NCI-H2196 (cell line): ENCODE measurements around the gene DHRS4.
A peak's percentile ranks its signal among the peaks of the same experiment; 100 is the strongest.
"Not testable (repeated sequence)": the region's sequence is repeated elsewhere in the genome, so short reads cannot be mapped to it uniquely, and the experiment has no call there.

ENCODE experiments used
- DNase-seq: peaks from one replicate; lab custom pipeline; 2025; ENCODE audit not compliant: unreplicated experiment; lab: John Stamatoyannopoulos, UW

The DHRS4 gene

DNA sequence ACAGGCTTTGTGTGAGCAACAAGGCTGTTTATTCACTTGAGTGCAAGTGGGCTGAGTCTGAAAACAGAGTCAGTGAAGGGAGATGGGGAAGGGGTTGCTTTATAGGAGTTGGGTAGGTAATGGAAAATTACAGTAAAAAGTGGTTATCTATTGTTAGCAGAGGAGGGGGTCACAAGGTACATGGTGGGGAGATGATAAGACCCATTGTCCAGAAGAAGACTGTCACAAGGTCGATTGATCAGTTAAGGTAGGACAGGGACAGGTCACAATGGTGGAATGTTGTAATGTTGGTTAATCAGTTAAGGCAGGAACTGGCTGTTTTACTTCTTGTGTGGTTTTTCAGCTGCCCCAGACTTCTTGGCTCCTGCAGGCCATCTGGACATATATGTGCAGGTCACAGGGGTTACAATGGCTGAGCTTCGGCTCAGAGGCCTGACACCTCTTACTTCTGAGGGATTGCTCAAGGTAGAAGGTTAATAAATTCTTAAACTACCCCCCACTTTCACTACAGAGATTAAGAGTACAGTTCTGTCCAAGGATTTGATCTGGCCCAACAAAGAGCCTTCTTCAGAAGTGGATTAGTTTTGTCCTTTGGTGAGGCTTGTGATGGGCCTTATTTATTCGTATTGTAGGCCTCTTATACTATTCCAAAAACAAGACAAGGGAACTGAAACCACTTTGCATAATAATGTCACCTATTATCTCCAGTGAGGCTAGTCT is 13.8 kb upstream of the DHRS4 start:
- no peak for DNase-seq

DNA sequence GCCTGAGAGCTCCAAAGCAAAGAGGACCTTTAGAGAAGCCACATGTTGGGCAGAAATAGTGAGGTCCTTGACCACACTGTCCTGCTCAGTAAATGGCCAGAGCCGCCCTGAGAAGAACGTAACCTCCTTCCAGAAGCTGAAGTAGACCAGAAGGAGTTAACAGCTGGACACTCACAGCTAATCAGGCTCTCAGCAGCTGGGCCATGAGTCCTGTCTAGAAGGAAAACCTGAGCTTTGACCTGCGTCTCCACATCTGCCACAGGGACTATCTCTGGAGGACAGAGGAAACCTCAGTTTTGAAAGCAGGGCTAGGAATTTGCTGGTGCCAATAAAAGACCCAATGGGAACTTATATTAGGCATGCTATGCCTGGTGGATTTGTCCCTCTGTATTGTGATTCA is 12.3 kb upstream of the DHRS4 start:
- DNase-seq, result no peak

DNA sequence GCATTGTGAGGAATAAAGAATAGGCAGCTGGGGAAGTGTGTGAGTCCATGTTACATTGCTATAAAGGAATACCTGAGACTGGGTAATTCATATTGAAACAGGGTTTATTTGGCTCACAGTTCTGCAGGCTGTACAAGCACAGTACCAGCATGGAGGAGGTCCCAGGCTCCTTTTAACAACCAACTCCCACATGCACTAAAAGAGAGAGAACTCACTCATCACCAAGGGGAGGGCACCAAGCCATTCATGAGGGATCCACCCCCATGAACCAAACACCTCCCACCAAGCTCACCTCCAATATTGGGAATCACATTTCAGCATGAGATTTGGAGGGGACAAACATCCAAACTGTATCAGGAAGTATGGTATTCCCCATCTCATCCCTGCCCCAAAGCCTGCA is 11.9 kb upstream of the DHRS4 start:
- no peak for DNase-seq

DNA sequence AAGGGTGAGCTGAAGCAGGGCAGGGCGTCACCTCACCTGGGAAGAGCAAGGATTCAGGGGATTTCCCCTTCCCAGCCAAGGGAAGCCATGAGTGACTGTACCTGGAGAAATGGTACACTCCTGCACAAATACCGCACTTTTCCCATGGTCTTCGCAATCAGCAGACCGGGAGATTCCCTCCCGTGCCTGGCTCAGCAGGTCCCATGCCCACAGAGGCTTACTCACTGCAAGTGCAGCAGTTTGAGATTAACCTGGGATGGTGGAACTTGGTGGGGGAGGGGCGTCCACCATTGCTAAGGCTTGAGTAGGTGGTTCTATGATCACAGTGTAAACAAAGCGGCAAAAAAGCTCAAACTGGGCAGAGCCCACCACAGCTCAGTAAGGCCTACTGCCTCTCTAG is 11.0 kb upstream of the DHRS4 start:
- DNase-seq, result no peak

DNA sequence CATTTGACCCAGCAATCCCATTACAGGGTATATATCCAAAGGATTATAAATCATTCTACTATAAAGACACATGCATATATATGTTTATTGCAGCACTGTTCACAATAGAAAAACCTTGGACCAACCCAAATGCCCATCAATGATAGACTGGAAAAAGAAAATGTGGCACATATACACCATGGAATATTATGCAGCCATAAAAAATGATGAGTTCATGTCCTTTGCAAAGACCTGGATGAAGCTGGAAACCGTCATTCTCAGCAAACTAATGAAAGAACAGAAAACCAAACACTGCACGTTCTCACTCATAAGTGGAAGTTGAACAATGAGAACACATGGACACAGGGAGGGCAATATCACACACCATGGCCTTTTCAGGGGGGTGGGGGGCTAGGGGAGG is 4.5 kb upstream of the DHRS4 start:
- not testable (repeated sequence) for DNase-seq

DNA sequence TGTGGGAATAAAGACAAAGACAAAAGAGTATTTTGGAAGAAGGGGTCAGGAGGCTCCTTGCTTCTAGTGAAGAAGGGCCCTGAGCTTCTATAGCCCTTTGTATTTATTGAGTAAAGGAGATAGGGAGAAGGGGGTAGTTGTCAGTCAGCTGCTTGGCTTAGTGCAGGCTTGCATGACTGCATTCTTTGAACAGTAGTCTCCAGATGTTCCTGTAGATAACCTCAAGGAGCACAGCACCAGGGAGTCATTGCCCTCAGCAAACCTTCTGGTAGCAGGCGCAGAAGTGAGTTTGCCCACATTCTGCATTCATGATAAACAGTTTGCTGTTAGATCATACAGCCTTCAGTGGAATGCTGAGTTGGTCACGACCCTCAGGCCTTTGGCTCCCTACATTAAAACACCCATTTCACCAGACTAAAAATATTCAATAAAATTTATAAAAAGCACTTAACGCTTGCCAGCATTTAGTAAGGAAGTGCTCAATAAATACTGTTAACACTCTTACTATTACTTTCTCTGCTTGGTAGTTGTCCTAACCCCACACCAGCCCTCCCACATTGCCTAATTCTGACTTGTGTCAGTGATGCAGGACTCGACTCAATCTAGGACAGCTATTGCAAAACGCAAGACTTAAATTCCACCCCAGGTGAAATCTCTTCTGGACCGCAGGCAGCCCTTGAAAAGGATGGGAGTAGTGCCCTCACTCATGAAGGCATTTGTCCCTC is 3.0 kb upstream of the DHRS4 start:
- DNase-seq, result no peak

DNA sequence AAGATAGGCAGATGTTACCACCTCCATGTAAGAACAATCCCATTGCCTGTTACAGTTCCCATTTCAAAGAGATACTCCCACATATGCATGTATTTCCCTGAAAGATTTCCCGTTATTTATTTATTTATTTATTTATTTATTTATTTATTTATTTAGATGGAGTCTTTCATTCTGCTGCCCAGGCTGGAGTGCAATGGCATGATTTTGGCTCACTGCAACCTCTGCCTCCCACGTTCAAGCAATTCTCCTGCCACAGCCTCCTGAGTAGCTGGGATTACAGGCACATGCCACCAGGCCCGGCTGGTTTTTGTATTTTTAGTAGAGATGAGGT is 2.5 kb upstream of the DHRS4 start:
- not testable (repeated sequence) for DNase-seq

DNA sequence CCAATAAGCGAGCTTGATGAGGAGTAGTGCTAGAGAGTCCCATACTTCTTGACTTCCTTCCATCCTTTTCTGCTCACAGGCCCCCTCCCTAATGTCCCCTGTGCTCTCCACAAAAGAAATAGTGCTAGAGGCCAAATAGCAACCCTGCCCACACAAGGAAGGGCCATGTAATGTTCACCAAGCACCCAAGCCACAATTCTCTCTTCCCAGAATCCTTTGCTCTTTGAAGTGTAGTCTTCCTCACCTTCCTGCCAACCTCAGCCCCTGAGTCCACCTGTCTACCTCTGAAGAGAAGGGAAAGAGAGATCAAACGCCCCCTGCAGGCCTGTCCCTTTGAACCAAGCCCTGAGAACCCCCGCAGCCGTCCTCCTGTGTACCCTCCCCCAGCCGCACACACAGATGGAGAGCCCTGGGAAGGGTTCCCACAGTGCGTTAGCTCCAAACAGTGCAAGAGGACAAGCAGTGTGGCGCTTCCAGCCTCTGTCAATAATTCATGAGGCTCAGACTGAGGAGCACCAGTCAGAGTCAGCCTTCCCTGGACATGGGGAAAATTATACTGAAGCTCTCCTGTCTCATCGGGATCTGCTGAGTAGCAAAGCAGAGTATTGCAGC is 1.9 kb upstream of the DHRS4 start:
- DNase-seq, result no peak

DNA sequence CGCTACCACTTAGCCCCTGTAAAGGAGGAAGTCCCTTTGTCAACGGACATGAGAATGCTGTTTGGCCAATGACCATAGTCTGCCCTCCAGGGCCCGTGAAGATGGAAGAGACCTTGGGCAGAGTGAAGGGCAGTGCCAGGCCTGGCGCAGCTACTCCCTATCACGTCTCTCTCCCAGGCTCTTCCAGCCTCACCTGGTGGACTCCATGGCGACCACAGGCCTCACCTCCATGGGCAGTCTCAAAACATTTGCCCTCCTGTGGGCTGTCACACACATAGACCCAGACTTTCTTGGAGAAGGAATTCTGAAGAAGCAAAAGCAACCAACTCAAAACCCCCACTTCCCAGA is 480 bp upstream of the DHRS4 start:
- DNase-seq, result peak; percentile 28

DNA sequence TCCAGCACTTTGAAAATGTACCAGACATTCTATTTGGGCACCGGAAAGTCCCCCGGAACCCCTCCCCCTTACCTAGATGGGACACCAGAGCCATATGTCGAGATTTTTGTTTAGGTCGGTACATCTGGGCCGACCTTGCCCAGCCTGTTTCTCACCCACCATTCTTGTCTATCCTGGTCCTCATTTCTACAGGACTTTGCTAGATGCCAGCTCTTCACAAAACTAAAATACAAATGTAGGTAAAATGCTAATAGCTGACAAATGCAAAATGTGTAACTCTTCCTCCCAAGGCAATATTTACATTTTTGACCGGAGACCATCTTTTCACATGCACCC is 677 bp downstream of the DHRS4 start:
- not testable (repeated sequence) for DNase-seq

DNA sequence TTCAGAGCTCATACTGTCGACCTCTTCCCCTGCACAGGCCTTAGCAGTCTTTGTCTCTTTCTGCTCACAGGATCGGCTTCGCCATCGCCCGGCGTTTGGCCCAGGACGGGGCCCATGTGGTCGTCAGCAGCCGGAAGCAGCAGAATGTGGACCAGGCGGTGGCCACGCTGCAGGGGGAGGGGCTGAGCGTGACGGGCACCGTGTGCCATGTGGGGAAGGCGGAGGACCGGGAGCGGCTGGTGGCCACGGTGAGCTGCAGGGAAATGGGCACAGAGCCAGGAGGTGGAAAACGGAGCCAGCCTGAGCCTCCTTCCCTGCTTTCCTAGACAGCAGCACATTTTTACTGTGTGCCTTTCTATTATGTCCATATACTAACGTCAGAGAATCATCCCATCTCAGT is 1.4 kb downstream of the DHRS4 start:
- DNase-seq, result not testable (repeated sequence)

DNA sequence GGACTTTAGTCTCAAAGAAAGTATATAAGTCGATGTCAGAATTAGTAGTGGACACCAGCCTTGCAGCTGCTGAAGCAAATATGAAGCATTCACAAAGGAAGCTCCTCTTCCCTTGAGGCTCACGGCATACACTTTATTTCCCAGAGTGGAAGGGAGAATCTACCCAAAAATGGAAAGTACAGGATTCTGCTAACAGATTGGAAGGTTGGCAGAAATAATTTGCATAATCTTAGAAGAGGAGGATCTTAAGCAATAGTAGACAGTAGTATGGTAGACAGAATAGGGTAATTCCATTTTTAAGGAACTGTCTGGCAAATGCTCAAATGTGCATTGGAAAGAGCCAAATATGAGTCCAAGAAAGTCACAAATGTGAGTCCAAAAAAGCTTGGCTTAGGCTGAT is 2.2 kb downstream of the DHRS4 start:
- DNase-seq, result not testable (repeated sequence)

DNA sequence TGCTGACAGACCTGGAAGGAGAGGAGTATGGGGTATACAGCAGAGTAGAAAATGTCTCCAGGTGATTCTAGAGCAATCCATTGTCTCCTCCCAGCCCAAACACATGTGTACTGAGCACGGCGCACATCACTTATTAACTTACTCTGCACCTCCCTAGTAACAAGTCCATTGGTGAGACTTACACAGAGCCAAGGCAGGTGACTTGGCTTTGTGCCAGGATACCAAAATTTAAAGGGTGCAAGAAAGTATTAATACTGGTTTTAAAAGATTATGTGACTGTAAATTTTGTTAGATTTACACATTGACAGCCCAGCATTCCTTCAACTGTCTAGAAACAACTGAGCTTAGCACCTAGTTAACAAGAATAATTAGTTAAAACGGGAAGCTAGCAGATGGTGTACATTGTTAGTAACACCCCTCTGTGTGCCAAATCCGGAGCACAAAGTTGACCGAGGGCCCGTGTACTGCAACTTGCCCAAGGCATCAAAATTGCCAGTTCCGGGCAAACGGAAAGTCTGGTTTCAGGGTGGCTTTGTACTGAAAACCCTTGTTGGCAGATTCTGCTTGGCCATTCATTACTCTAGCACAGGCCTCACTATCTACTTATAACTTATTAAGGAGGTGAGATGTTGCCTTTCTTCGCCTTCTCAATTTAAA is 4.5 kb downstream of the DHRS4 start:
- not testable (repeated sequence) for DNase-seq

DNA sequence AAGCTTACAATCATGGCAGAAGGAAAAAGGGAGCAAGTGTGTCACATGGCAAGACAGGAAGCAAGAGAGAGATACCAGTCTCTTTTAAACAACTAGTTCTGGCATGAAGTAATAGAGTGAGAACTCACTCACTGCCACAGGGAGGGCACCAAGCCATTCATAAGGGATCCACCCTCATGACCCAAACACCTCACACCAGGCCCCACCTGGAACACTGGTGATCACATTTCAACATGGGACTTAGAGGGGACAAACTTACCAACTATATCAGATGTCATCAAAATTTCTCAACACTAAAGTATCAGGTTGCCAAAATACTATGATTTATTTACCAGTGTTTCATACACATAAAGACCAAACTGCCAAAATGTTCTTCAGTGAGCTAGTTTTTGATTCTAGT is 7.3 kb downstream of the DHRS4 start:
- not testable (repeated sequence) for DNase-seq

DNA sequence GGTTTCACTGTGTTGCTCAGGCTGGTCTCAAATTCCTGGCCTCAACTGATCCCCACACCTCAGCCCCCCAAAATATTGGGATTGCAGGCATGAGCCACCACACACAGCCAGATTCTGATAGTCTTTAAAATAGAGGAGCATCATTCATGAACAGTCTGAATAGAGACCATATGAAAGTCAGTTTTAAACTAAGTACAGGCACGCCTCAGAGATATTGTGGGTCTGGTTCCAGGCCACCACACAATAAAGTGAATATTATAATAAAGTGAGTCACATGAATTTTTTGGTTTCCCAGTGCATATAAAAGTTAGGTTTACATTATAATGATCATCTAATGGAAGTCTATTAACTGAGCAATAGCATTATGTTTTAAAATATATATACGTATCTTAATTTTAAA is 8.1 kb downstream of the DHRS4 start:
- not testable (repeated sequence) for DNase-seq

DNA sequence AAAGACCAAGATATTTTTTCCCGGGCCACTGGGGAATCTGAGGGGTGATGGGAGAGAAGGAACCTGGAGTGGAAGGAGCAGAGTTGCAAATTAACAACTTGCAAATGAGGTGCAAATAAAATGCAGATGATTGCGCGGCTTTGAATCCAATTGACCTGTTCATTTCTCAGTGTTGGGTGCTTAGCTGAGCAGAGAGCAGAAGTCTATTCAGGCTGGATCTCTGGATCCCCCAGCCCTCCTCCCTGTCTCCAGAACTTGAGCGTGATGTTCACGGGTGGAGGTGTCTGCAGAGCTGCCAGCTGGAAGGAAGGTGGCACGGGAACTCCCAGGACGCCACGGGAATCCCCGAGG is 15.5 kb downstream of the DHRS4 start:
- not testable (repeated sequence) for DNase-seq

DNA sequence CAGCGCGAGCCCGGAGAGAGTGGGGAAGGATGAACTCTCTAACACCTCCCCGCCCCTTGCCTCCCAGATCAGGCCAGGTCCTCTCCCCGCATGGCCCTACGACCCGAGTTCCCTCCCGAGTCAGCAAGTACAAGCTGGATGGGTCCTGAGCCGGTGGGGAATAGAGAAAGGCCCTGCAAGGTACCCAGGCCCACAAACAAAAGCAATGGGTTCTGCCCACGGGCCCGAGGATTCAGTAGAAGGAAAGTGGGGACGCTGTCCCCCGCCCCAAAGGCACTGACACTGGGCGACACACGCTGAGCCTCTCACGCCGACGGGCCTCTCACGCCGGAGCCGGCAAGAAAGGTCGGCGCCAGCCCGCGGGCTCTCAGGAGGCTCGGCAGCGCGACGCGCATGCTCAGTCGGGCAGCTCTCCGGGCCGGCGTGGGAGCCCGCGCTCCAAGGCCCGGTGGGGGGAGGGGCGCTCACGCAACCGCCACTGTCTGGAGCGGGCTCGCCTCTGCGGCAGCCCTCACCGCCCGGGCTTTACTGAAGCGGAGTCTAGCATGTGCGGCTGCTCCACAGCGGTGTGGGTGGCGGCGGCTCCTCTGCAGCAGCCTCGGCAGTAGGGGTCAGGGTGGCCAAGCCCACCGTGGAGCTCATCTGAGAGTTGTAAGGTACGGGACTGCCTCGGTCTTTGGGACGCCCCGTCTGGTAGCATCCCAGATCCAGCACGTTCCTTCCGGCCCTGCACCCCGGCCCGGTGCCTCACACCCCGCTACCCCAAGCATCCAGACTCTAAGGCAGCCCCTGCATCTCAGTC is 16.1 kb downstream of the DHRS4 start:
- DNase-seq, result not testable (repeated sequence)

DNA sequence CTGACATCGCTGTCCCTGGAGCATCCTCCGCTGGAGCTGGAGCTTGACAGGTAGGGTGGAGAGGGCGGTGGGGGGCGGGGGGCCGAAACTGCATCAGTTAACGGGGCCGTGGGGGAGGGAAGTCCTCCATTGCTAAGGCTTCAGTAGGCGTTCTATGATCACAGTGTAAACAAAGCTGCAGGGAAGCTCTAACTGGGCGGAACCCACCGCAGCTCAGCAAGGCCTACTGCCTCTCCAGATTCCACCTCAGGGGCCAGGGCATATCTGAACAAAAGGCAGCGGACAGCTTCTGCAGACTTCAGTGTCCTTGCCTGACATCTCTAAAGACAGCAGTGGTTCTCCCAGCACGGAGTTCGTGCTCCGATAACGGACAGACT is 16.7 kb downstream of the DHRS4 start:
- DNase-seq, result not testable (repeated sequence)

DNA sequence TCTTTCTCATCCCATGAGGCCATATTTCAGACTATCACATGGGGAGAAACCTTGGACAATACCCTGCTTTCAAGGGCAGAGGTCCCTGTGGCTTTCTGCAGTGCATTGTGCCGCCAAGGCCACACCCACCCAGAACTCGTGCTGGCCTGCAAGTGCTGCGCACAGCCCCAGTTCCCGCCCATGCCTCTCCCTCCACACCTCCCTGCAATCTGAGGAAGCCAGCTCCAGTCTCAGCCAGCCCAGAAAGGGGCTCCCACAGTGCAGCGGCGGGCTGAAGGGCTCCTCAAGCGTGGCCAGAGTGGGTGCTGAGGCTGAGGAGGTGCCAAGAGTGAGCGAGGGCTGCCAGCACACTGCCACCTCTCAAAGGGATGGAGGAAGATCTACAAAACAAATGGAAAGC is 19.6 kb downstream of the DHRS4 start:
- not testable (repeated sequence) for DNase-seq

DNA sequence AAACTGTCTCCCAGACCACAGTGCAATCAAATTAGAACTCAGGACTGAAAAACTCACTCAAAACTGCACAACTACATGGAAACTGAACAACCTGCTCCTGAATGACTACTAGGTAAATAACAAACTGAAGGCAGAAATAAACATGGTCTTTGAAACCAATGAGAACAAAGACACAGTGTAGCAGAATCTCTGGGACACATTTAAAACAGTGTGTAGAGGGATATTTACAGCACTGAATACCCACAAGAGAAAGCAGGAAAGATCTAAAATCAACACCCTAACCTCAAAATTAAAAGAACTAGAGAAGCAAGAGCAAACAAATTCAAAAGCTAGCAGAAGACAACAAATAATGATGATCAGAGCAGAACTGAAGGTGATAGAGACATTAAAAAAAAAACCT is 20.5 kb downstream of the DHRS4 start:
- DNase-seq, result not testable (repeated sequence)

DNA sequence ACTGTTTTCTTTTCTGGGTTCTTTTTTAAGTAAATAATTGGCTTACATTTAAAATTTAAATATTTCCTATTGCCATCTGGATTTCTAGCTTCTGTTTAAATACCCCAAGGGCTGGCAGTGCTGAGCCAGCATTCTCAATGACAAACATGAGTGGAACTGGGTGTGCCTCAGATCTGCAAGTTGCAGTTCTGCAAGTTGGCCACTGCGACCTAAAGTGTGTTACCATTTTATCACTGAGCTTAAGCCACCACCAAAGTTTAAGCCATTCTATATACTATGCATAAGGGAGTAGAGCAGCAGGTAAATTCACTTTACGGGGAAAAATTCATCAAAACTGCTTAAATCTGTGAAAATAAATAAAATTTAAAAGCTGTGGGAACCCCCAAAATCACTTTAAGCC is 23.6 kb downstream of the DHRS4 start:
- DNase-seq, result not testable (repeated sequence)
